ENCODE data around the gene AP1M1.

AP1M1 gene

DNA sequence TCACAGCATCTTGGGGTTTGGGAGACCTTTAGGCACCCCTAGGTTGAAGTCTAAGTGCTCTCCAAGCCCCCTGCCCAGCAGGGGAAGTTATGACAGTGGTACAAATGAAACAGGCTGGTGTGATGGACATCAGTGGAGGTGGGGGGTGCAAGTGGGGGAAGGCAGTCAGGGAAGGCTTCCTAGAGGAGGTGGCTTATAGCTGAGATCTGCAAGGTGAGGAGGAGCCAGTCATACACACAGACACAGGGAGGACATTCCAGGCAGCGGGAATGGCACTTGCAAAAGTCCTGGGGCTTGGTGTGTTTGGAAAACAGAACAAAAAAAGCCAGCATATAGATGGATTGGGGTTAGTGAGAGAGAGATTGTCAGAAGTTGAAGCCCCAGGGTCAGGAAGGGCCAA is 42.6 kb upstream of the AP1M1 start:
- Histone ChIP-seq H3K27ac (replicated peaks) (peak overlapping the region; percentile 24; the same call in 1 of the 2 replicates), H3K4me3 (replicated peaks; ENCODE audit: insufficient read depth, low read length) (no peak overlapping the region), H3K27me3 (ENCODE audit: insufficient read depth, poor library complexity, severe bottlenecking) (no peaks in the 10 kb centered on the region)
- DNase-seq (ENCODE audit: low read depth in 1 of 2, low spot score in 1 of 2) = no peak
- peak; percentile 85 for TF ChIP-seq POLR2AphosphoS5 (IDR thresholded peaks at IDR 0.05; ENCODE audit: low read depth)
- TF ChIP-seq SPI1 (IDR thresholded peaks at IDR 0.05; ENCODE audit: borderline replicate concordance, low read depth) = no peak
- TF ChIP-seq, protein P1, sequence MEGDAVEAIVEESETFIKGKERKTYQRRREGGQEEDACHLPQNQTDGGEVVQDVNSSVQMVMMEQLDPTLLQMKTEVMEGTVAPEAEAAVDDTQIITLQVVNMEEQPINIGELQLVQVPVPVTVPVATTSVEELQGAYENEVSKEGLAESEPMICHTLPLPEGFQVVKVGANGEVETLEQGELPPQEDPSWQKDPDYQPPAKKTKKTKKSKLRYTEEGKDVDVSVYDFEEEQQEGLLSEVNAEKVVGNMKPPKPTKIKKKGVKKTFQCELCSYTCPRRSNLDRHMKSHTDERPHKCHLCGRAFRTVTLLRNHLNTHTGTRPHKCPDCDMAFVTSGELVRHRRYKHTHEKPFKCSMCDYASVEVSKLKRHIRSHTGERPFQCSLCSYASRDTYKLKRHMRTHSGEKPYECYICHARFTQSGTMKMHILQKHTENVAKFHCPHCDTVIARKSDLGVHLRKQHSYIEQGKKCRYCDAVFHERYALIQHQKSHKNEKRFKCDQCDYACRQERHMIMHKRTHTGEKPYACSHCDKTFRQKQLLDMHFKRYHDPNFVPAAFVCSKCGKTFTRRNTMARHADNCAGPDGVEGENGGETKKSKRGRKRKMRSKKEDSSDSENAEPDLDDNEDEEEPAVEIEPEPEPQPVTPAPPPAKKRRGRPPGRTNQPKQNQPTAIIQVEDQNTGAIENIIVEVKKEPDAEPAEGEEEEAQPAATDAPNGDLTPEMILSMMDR (IDR thresholded peaks at IDR 0.05; ENCODE audit: insufficient read depth, low read length) = no peak

DNA sequence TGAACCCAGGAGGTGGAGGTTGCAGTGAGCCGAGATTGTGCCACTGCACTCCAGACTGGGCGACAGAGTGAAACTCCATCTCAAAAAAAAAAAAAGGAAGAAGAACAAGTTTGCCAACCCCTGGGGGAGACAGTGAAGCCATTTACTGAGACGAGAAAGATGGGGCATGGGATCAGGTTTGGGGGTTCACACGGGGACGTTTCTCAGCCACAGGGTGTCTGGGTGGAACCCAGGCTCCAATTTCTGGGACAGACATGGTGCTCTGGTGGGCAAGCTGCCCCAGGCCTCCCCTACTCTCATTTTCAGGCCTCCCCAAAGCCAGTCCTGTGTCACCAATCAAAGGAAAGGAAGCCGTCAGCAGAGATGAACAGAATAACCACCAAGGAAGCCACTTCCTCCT is 40.8 kb upstream of the AP1M1 start:
- DNase-seq (ENCODE audit: low read depth in 1 of 2, low spot score in 1 of 2) = no peak

DNA sequence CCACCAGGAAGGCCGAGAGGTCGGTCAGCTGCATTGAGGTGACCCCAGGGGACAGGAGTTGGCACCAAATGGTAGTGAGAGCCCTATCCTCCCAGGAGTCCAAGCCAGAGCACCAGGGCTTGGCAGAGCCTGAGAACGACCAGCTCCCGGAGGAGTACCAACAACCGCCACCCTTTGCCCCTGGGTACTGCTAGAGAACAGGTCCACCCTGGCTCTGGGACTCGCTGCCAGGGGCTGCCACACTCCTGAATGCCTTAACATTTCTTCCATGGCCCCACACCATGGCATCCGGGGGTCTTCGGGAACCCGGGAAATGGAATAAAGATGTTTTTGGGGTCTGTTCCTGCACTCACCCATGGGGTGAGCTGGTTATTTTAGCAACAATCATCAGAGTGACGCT is 40.1 kb upstream of the AP1M1 start:
- no peak overlapping the region for H3K4me3 ChIP-seq (replicated peaks; ENCODE audit: insufficient read depth, low read length)
- no peak overlapping the region for H3K27ac ChIP-seq (replicated peaks)
- no peak for DNase-seq (ENCODE audit: low read depth in 1 of 2, low spot score in 1 of 2)
- TF ChIP-seq POLR2AphosphoS5 (IDR thresholded peaks at IDR 0.05; ENCODE audit: low read depth) = peak; percentile 73
- no peak for TF ChIP-seq GABPA (IDR thresholded peaks at IDR 0.05; ENCODE audit: low read depth)
- no peaks in the 10 kb centered on the region for H3K27me3 ChIP-seq (ENCODE audit: insufficient read depth, poor library complexity, severe bottlenecking)

More for the DNA sequence above, 40.8 kb upstream of the AP1M1 start:
- TF ChIP-seq SPI1 (IDR thresholded peaks at IDR 0.05; ENCODE audit: borderline replicate concordance, low read depth) = no peak
- TF ChIP-seq, protein P1 (IDR thresholded peaks at IDR 0.05; ENCODE audit: insufficient read depth, low read length) = no peak
- TF ChIP-seq POLR2AphosphoS5 (IDR thresholded peaks at IDR 0.05; ENCODE audit: low read depth) = 0 out of 2 replicates have a peak, but pooled peaks have one; percentile 18
- no peak for TF ChIP-seq GABPA (IDR thresholded peaks at IDR 0.05; ENCODE audit: low read depth)
- TF ChIP-seq, protein P2, sequence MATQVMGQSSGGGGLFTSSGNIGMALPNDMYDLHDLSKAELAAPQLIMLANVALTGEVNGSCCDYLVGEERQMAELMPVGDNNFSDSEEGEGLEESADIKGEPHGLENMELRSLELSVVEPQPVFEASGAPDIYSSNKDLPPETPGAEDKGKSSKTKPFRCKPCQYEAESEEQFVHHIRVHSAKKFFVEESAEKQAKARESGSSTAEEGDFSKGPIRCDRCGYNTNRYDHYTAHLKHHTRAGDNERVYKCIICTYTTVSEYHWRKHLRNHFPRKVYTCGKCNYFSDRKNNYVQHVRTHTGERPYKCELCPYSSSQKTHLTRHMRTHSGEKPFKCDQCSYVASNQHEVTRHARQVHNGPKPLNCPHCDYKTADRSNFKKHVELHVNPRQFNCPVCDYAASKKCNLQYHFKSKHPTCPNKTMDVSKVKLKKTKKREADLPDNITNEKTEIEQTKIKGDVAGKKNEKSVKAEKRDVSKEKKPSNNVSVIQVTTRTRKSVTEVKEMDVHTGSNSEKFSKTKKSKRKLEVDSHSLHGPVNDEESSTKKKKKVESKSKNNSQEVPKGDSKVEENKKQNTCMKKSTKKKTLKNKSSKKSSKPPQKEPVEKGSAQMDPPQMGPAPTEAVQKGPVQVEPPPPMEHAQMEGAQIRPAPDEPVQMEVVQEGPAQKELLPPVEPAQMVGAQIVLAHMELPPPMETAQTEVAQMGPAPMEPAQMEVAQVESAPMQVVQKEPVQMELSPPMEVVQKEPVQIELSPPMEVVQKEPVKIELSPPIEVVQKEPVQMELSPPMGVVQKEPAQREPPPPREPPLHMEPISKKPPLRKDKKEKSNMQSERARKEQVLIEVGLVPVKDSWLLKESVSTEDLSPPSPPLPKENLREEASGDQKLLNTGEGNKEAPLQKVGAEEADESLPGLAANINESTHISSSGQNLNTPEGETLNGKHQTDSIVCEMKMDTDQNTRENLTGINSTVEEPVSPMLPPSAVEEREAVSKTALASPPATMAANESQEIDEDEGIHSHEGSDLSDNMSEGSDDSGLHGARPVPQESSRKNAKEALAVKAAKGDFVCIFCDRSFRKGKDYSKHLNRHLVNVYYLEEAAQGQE (IDR thresholded peaks at IDR 0.05; ENCODE audit: insufficient replicate concordance, low read depth) = no peak
- Histone ChIP-seq H3K4me3 (replicated peaks; ENCODE audit: insufficient read depth, low read length) (no peak overlapping the region), H3K27ac (replicated peaks) (no peak overlapping the region), H3K27me3 (ENCODE audit: insufficient read depth, poor library complexity, severe bottlenecking) (no peaks in the 10 kb centered on the region)

DNA sequence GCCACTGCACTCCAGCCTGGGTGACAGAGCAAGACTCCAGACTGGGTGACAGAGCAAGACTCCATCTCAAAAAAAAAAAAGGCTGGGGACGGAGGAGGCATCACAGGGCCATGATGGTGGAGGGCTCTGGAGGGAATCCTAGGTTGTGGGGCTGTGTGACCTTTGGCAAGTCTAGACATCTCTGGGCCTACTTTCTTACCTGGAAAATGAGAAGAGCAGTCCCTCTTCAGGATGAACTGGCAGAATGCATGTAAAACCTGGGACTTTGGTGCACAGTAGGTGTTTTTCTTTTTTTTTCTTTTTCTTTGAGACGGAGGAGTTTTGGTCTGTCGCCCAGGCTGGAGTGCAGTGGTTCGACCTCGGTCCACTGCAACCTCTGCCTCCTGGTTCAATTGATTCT is 38.1 kb upstream of the AP1M1 start:
- DNase-seq (ENCODE audit: low read depth in 1 of 2, low spot score in 1 of 2) = no peak
- TF ChIP-seq, protein P2 (IDR thresholded peaks at IDR 0.05; ENCODE audit: insufficient replicate concordance, low read depth) = no peak
- TF ChIP-seq, protein P1 (IDR thresholded peaks at IDR 0.05; ENCODE audit: insufficient read depth, low read length) = no peak
- TF ChIP-seq SPI1 (IDR thresholded peaks at IDR 0.05; ENCODE audit: borderline replicate concordance, low read depth) (no peak), POLR2AphosphoS5 (IDR thresholded peaks at IDR 0.05; ENCODE audit: low read depth) (no peak), GABPA (IDR thresholded peaks at IDR 0.05; ENCODE audit: low read depth) (no peak)
- H3K27me3 ChIP-seq (ENCODE audit: insufficient read depth, poor library complexity, severe bottlenecking) = no peaks in the 10 kb centered on the region
- no peak overlapping the region for H3K4me3 ChIP-seq (replicated peaks; ENCODE audit: insufficient read depth, low read length)
- H3K27ac ChIP-seq (replicated peaks) = no peak overlapping the region
